HG02885 (cell line): ENCODE data around the gene STX7.
A peak's percentile ranks its signal among the peaks of the same experiment; 100 is the strongest.

Source experiments
- ATAC-seq: cut with Tn5 transposase; IDR thresholded peaks from one replicate; pipeline ENCODE4 v1.9.1; 2021; ENCODE audit warnings: mild to moderate bottlenecking; ENCODE audit not compliant: unreplicated experiment, poor library complexity

The STX7 gene

GRCh38 chr6:132479131-132479530, 33.8 kb downstream of the STX7 start:
- no peak for ATAC-seq

- ATAC-seq, result no peak
Measured at GRCh38 chr6:132478674-132479073, 34.2 kb downstream of the STX7 start.

- ATAC-seq, result no peak
Measured at GRCh38 chr6:132478266-132478665, 34.6 kb downstream of the STX7 start.

GRCh38 chr6:132476688-132477087, 36.2 kb downstream of the STX7 start:
- ATAC-seq, result no peak

DNA sequence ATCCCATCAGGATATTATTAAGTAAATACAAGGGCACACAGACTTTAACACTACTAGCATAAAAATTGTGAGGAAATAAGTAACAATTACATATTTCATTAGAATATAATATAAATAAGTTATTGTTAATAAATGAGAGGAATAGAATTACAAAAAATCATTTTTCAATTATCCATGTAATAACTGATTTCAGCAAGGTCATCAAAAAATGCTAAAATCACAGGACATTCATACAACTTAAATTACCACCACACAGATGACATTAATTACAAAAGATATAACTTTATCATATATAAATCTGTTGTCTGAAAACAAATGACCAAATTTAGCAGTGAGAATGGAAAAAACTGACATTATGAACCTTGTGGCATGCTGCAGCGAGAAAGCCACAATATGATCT, 37.0 kb downstream of the STX7 start:
- no peak for ATAC-seq

DNA sequence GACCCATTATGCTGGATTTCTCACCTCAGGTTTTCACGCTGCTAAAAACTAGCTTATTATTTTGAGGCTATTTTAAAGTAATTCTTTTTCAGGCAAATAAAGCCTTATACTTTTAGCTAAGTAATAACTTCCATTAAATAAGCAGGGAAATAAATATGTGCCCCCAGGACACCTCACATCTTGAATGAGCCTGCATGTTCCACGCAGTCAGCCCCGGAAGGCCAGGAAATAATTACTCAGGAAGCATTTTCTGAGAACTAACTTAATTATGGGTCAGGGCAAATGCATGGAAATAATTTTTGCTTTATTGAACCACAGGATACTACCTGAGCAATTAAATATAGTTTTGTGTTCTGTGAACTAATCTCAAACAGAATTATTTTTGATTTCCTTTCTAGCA, 41.1 kb downstream of the STX7 start:
- ATAC-seq, result no peak

- no peak for ATAC-seq
Measured at GRCh38 chr6:132466952-132467351, 46.0 kb downstream of the STX7 start.

DNA sequence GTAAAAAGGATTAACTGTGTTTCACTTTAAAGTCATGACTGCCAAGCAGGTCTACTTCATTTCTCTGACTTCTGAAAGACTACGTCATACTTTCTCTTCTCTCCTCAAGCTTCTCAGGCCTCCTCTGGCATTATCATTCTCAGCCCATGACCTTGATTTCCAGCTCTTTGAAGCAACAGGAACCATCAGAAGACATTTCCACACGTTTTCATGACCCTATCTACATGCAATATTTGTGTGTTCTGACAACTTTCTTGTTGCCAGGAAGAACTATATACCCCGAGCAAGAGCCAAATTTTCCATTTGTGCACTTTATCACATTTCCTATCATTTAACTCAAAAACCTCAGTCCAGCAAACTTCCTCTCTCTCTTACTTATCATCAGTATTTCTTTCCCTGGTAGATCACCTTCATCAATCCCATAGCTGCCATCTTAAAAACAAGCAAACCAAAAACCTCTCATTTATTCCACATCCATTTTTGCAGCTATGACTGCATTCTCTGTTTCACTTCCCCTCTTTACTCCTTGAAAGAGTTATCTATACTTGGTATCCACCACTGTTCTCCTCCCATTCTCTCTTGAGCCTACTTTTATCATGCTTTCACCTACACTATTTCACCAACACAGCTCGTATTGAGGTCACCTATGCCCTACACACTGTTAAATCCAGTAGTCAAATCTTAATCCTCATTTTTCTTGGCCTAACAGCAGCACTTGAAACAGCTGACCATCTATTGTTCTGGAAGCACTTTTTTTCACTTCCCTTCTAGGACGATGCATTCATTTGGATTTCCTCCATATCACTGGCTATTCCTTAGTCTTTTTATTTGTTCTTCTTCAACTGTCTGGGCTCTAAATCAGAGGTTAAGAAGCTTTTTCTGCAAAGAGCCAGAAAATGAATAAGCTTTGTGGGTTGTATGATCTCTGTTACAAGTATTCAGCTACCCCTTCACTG, 47.1 kb downstream of the STX7 start:
- peak; percentile 92 for ATAC-seq

GRCh38 chr6:132464538-132465256, 48.2 kb downstream of the STX7 start:
- ATAC-seq, result no peak

DNA sequence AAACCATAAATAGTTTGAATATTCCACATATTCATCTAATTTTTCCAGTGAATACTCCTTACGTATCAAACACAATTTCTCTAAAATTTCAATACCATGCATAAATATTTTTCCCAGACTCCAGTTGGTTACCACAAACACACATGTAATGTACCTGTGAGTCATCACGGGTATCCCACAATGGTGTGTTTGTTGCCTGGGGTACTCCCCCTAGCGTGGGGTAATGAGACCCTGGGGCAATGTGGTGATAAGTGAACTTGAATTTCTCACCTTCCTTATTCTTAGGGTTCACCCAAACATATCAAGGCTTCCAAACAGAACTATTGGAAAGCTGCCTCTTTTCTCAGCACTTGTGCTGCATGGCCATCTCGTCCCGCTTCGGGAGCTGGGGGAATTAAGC, 51.0 kb downstream of the STX7 start:
- no peak for ATAC-seq

DNA sequence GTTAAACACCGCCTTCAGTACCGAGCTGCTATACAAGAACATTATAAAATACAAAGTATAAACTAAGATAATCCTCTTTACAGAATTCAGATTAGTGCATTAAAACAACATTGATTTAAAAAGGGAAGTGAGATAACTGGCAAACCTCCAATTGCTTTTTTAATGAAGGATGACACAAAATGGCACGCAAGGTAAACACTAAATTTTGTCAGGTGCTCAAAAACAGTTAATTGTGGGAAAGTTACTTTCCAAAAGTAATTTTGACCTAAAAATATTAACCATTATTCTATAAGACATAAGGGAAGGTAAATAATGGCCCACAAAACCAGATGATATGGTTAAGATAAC, 53.3 kb downstream of the STX7 start:
- ATAC-seq, result no peak

GRCh38 chr6:132458887-132459604, 53.9 kb downstream of the STX7 start:
- no peak for ATAC-seq

DNA sequence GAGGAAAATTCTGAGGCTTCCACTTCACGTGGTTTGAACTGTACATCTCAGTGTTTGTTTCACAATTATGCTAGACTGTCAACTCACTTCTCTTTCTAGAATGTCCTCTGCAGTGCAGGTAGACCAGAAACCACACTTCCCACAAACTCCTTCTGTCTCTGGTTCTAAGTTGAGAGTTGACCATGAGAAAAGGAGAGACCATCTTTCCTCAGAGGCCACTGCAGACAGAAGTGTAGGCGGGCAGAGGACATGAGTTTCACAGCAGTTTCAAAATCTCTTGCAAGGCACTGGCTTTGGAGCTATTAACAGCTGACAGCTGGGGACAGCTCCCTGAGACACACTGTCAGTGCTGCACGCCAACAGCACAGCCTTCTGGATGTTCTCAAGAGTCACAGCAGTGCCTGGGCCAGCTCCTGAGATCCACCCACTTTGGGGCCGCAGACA, 56.2 kb downstream of the STX7 start:
- ATAC-seq, result peak; percentile 96

DNA sequence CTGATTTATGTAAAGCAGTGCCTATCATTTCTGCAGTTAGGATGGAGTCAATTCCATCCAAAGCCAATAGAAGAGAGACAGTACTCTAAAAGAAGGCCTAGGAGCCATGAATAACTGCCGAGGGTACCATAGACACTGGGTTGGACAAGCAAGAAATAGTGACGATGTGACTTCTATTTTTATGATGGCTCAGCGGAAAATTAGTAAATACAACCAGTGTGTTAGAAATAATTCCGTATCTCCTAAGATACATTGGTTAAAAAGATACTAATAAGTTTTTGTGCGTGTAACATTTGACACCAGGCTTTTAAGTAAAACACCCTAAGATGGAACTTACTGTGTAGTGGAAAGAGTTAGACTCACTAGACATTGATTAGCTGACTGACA, 66.1 kb downstream of the STX7 start:
- no peak for ATAC-seq

DNA sequence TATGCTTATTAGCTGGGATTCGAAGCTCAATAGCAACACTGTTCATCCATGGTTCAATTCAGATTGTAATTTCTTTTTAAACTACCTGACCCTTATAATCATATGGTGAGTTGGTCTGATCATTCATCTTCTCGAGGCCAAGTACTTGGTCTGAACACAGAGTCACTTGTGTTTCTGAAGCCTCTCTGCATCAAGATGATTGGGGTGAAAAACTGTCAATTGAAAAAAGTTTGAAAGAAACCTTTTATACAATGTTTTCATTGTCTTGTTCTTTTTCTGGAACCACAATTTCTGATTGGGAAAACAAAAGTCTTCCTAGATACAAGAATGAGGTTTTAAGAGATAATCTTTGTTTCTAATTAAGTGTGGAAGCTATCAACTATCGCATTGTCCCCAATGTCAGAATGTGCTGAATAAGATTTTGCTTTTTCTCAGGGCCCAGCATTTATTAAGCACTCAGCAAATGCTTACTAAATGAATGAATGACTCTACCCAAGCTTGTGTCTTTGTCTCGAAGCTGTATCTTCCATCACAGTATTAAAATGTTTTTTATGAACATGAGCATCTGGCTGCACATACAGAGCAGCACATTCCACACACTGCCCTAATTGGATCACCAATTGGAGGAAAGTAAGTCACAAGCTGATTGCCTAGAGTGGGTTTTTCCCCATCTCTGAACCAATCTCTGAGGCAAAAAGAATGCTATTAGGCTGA, 66.6 kb downstream of the STX7 start:
- ATAC-seq, result no peak

- no peak for ATAC-seq
Measured at GRCh38 chr6:132445201-132445951, 67.5 kb downstream of the STX7 start.

GRCh38 chr6:132443206-132443605, 69.7 kb downstream of the STX7 start:
- no peak for ATAC-seq

- ATAC-seq, result no peak
Measured at GRCh38 chr6:132430110-132430509, 82.8 kb downstream of the STX7 start.

- no peak for ATAC-seq
Measured at GRCh38 chr6:132425176-132425575, 87.7 kb downstream of the STX7 start.

- no peak for ATAC-seq
Measured at GRCh38 chr6:132423839-132424238, 89.1 kb downstream of the STX7 start.
